ENCODE results near the gene ZNF37A. TPM values are rescaled to one million over a fixed set of nuclear protein-coding genes. Genes with fewer than 3 reads are reported as not detected.

ZNF37A gene
- total and polyA plus RNA-seq, 10 of the 15 experiments (the other 5 are each of a cell fraction or from before 2014, with no cell fraction given) = 3.3 to 24.2 (median 12.1) TPM

- TF ChIP-seq, protein P1, sequence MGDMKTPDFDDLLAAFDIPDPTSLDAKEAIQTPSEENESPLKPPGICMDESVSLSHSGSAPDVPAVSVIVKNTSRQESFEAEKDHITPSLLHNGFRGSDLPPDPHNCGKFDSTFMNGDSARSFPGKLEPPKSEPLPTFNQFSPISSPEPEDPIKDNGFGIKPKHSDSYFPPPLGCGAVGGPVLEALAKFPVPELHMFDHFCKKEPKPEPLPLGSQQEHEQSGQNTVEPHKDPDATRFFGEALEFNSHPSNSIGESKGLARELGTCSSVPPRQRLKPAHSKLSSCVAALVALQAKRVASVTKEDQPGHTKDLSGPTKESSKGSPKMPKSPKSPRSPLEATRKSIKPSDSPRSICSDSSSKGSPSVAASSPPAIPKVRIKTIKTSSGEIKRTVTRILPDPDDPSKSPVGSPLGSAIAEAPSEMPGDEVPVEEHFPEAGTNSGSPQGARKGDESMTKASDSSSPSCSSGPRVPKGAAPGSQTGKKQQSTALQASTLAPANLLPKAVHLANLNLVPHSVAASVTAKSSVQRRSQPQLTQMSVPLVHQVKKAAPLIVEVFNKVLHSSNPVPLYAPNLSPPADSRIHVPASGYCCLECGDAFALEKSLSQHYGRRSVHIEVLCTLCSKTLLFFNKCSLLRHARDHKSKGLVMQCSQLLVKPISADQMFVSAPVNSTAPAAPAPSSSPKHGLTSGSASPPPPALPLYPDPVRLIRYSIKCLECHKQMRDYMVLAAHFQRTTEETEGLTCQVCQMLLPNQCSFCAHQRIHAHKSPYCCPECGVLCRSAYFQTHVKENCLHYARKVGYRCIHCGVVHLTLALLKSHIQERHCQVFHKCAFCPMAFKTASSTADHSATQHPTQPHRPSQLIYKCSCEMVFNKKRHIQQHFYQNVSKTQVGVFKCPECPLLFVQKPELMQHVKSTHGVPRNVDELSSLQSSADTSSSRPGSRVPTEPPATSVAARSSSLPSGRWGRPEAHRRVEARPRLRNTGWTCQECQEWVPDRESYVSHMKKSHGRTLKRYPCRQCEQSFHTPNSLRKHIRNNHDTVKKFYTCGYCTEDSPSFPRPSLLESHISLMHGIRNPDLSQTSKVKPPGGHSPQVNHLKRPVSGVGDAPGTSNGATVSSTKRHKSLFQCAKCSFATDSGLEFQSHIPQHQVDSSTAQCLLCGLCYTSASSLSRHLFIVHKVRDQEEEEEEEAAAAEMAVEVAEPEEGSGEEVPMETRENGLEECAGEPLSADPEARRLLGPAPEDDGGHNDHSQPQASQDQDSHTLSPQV (IDR thresholded peaks at IDR 0.05) = no peak
- no peak for TF ChIP-seq TCF3 (IDR thresholded peaks at IDR 0.05; ENCODE audit: borderline replicate concordance, insufficient read depth, low read depth, low read length)
- TF ChIP-seq RAD51 (IDR thresholded peaks at IDR 0.05) = no peak
- TF ChIP-seq DPF2 (IDR thresholded peaks at IDR 0.05) = no peak
- TF ChIP-seq POLR2A (IDR thresholded peaks at IDR 0.05; ENCODE audit: low read depth, low read length) = no peak
- no peak for TF ChIP-seq NFIC (IDR thresholded peaks at IDR 0.05; ENCODE audit: low read depth, low read length)
- TF ChIP-seq HDAC6 (IDR thresholded peaks at IDR 0.05; ENCODE audit: unreplicated experiment) = no peak
- TF ChIP-seq MEF2B (IDR thresholded peaks at IDR 0.05; ENCODE audit: partially characterized antibody, poor library complexity, severe bottlenecking) = no peak
- no peak for TF ChIP-seq RBBP5 (conservative IDR thresholded peaks at IDR 0.05)
- TF ChIP-seq HSF1 (IDR thresholded peaks at IDR 0.05; ENCODE audit: low read depth, low read length) = no peak
- no peak for TF ChIP-seq ZNF274 (IDR thresholded peaks at IDR 0.05; ENCODE audit: insufficient read depth, insufficient read length)
Measured at GRCh38 chr10:38103756-38104155, 9.6 kb downstream of the ZNF37A start (continued).

Data from GM12878 (cell line).